Upper lobe of left lung (tissue), 4 donors: ENCODE data around the gene MIS18BP1.

Experiments used
- EP300 ChIP-seq, 4 donors: sonication (generic); formaldehyde crosslinking; IDR thresholded peaks; one replicate each; pipeline ENCODE4 v1.5.1; 2017; ENCODE audit warnings: antibody characterized with exemption in 4 of 4, control low read depth in 2 of 4
- POLR2AphosphoS5 ChIP-seq, 2 donors: sonication (generic); formaldehyde crosslinking; IDR thresholded peaks; one replicate each; pipeline ENCODE4 v1.5.1; 2017; ENCODE audit warnings: antibody characterized with exemption in 2 of 2
- TF ChIP-seq, protein P1 (sequence below), 6 experiments: fragments of 450-650 bp in 4 of 6; fragments of 200-600 bp in 2 of 6; sonication (generic) in 2 of 6; IDR thresholded peaks; one replicate each; pipeline ENCODE4 v1.5.1; 2016 to 2019; ENCODE audit warnings: antibody characterized with exemption in 6 of 6

DNA sequence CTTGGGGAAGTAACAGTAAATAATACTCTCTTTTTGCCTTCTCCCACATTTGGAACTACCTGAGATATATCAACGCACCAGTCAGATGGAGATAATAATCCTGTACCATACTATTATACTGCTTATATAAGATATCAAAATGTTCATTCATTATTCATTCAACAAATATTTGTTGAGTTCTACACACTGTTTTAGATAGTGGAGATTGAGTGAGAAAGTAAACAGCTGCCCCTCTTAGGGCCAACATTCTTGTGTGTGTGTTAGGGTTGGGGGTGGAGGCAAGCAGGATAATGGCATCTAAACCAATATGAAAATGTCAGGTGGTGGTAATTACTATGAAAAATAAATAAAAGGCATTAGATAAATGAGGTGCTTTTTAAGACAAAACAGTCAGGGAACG is 14.0 kb downstream of the MIS18BP1 start:
- no peak for TF ChIP-seq POLR2AphosphoS5 (IDR thresholded peaks at IDR 0.05)
- TF ChIP-seq, protein P1, sequence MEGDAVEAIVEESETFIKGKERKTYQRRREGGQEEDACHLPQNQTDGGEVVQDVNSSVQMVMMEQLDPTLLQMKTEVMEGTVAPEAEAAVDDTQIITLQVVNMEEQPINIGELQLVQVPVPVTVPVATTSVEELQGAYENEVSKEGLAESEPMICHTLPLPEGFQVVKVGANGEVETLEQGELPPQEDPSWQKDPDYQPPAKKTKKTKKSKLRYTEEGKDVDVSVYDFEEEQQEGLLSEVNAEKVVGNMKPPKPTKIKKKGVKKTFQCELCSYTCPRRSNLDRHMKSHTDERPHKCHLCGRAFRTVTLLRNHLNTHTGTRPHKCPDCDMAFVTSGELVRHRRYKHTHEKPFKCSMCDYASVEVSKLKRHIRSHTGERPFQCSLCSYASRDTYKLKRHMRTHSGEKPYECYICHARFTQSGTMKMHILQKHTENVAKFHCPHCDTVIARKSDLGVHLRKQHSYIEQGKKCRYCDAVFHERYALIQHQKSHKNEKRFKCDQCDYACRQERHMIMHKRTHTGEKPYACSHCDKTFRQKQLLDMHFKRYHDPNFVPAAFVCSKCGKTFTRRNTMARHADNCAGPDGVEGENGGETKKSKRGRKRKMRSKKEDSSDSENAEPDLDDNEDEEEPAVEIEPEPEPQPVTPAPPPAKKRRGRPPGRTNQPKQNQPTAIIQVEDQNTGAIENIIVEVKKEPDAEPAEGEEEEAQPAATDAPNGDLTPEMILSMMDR (IDR thresholded peaks at IDR 0.05): no peak
- TF ChIP-seq EP300 (IDR thresholded peaks at IDR 0.05): no peak
